CD4-positive, alpha-beta T cell (primary cell): Measurements from ENCODE around the gene DAZL. TPM values are rescaled to one million over a fixed set of nuclear protein-coding genes. Genes with fewer than 3 reads are reported as not detected.

Experiments
- ATAC-seq: fragments of 200-7000 bp; cut with Tn5 transposase; one replicate; pipeline ENCODE4 v1.10.0; 2022; ENCODE audit warnings: mild to moderate bottlenecking; ENCODE audit not compliant: poor library complexity
- CTCF ChIA-PET: fragments of 350-600 bp; sonication (Branson Sonifier 250); formaldehyde crosslinking; loops from one replicate; lab custom pipeline; 2021; ENCODE audit warnings: antibody characterized with exemption, inconsistent platforms; lab: Charles Lee
- POLR2A ChIA-PET: fragments of 350-600 bp; sonication (Branson Sonifier 250); formaldehyde crosslinking; loops from one replicate; lab custom pipeline; 2021; ENCODE audit warnings: antibody characterized with exemption, inconsistent platforms; lab: Charles Lee
- DNase-seq, 14 experiments: peaks; one replicate each; pipeline ENCODE4 v3.0.0-alpha.2; 2013 to 2020; ENCODE audit warnings: mixed read lengths in 2 of 14
- H3K27ac ChIP-seq, 2 donors: one replicate each; pipeline versions ENCODE4 v1.5.1 to v1.7.0; 2013; ENCODE audit warnings: low read length in 2 of 2, low read depth in 1 of 2, mild to moderate bottlenecking in 1 of 2
- H3K27me3 ChIP-seq, 2 experiments: 1 replicate in 1 of 2; 2 replicates in 1 of 2; pipeline versions ENCODE4 v1.6.1 to v1.7.0; 2013; ENCODE audit warnings: low read length in 2 of 2, control low read depth in 1 of 2, mild to moderate bottlenecking in 1 of 2, moderate library complexity in 1 of 2; ENCODE audit not compliant: insufficient read depth in 2 of 2, control insufficient read depth in 1 of 2
- H3K36me3 ChIP-seq: one replicate; pipeline ENCODE4 v1.6.1; 2013; ENCODE audit warnings: low read length, control low read depth; ENCODE audit not compliant: insufficient read depth
- H3K4me1 ChIP-seq: one replicate; pipeline ENCODE4 v1.6.1; 2013; ENCODE audit warnings: low read length, control low read depth; ENCODE audit not compliant: insufficient read depth
- H3K4me3 ChIP-seq: one replicate; pipeline ENCODE4 v1.5.1; 2013; ENCODE audit warnings: mild to moderate bottlenecking, low read length, moderate library complexity
- H3K9me3 ChIP-seq, 2 experiments: 1 replicate in 1 of 2; 2 replicates in 1 of 2; pipeline versions ENCODE4 v1.6.1 to v1.7.0; 2013; ENCODE audit warnings: low read length in 2 of 2, mild to moderate bottlenecking in 2 of 2, control low read depth in 1 of 2, moderate library complexity in 1 of 2; ENCODE audit not compliant: control insufficient read depth in 1 of 2, insufficient read depth in 1 of 2
- H3K27ac Mint-ChIP-seq: one replicate; pipeline ENCODE4 v1.8.0; 2020; ENCODE audit warnings: mixed read lengths
- H3K27me3 Mint-ChIP-seq: one replicate; pipeline ENCODE4 v1.8.0; 2021; ENCODE audit warnings: mixed read lengths
- H3K36me3 Mint-ChIP-seq: one replicate; pipeline ENCODE4 v1.8.0; 2021; ENCODE audit warnings: low read depth, mixed read lengths
- H3K4me1 Mint-ChIP-seq: one replicate; pipeline ENCODE4 v1.8.0; 2021; ENCODE audit warnings: low read depth, mixed read lengths
- H3K4me3 Mint-ChIP-seq: one replicate; pipeline ENCODE4 v1.8.0; 2020; ENCODE audit warnings: mild to moderate bottlenecking, mixed read lengths
- H3K9me3 Mint-ChIP-seq: one replicate; pipeline ENCODE4 v1.8.0; 2020; ENCODE audit warnings: mixed read lengths
- CTCF ChIP-seq: fragments of 200-600 bp; IDR thresholded peaks from one replicate; pipeline ENCODE4 v1.8.0; 2022; ENCODE audit warnings: antibody characterized with exemption, mild to moderate bottlenecking
- intact Hi-C, 2 experiments: fragments of 100-400 bp; cut with DNase I in 1 of 2; cut with micrococcal nuclease in 1 of 2; formaldehyde crosslinking; loops; one replicate each; pipeline versions ENCODE4 v1.15.1 to v1.9.0; 2023 to 2025; cut with DNase I, micrococcal nuclease
- total RNA-seq, 174 experiments: library from RNA in 2 of 174; stranded (reverse) in 2 of 174; gene quantifications; one replicate each; pipeline ENCODE4 v1.2.3 and lab custom pipeline; 2021 to 2026

DAZL gene
- total RNA-seq, 2 experiments from 2014 or later: not detected

- H3K9me3 Mint-ChIP-seq: no peaks in the 10 kb centered on the region
- H3K27ac Mint-ChIP-seq: no peak overlapping the region
- H3K4me3 ChIP-seq: no peak overlapping the region
- H3K4me1 ChIP-seq: no peaks in the 10 kb centered on the region
- no peak overlapping the region for H3K4me3 Mint-ChIP-seq
- ChIA-PET POLR2A (no interaction called here), CTCF (no interaction called here)
- no peaks in the 10 kb centered on the region for H3K9me3 ChIP-seq
- DNase-seq (no peak), ATAC-seq (no peak)
- no peaks in the 10 kb centered on the region for H3K36me3 Mint-ChIP-seq
- intact Hi-C loops: no loop called here
- no peaks in the 10 kb centered on the region for H3K27me3 ChIP-seq
- TF ChIP-seq CTCF: no peak
- no peaks in the 10 kb centered on the region for H3K4me1 Mint-ChIP-seq
- no peak overlapping the region for H3K27ac ChIP-seq
- H3K27me3 Mint-ChIP-seq: no peaks in the 10 kb centered on the region
- H3K36me3 ChIP-seq: no peaks in the 10 kb centered on the region
These were observed 15.2 kb downstream of the DAZL start for GRCh38 chr3:16589867-16590624.

- Mint-ChIP-seq H3K4me1 (no peaks in the 10 kb centered on the region), H3K27ac (no peak overlapping the region), H3K36me3 (no peaks in the 10 kb centered on the region), H3K27me3 (no peaks in the 10 kb centered on the region), H3K9me3 (no peaks in the 10 kb centered on the region), H3K4me3 (no peak overlapping the region)
- CTCF ChIA-PET: no interaction called here
- Histone ChIP-seq H3K36me3 (no peaks in the 10 kb centered on the region), H3K27ac (no peak overlapping the region), H3K27me3 (no peaks in the 10 kb centered on the region), H3K9me3 (no peaks in the 10 kb centered on the region), H3K4me3 (no peak overlapping the region), H3K4me1 (no peaks in the 10 kb centered on the region)
- ATAC-seq: no peak
- POLR2A ChIA-PET: no interaction called here
- intact Hi-C loops: no loop called here
- no peak for DNase-seq
- TF ChIP-seq CTCF: no peak
These were observed 16.1 kb downstream of the DAZL start for GRCh38 chr3:16589120-16589519.

- ATAC-seq (no peak), DNase-seq (no peak)
- Histone ChIP-seq H3K4me1 (no peaks in the 10 kb centered on the region), H3K27ac (no peak overlapping the region), H3K4me3 (no peak overlapping the region), H3K36me3 (no peaks in the 10 kb centered on the region), H3K9me3 (no peaks in the 10 kb centered on the region), H3K27me3 (no peaks in the 10 kb centered on the region)
- TF ChIP-seq CTCF: no peak
- ChIA-PET CTCF (interaction anchor here (1.6 kb wide), 1 partner anchor 9 kb away, joined by 4 read pairs; no protein-coding TSS in a partner anchor), POLR2A (interaction anchor here (1.1 kb wide), 1 partner anchor 323 kb away, joined by 3 read pairs; the partner anchor contains the start of genes DPH3 and OXNAD1)
- Mint-ChIP-seq H3K4me1 (no peaks in the 10 kb centered on the region), H3K27ac (no peak overlapping the region), H3K27me3 (no peaks in the 10 kb centered on the region), H3K4me3 (no peak overlapping the region), H3K9me3 (no peaks in the 10 kb centered on the region), H3K36me3 (no peaks in the 10 kb centered on the region)
- intact Hi-C loops: no loop called here
These were observed 17.6 kb downstream of the DAZL start for GRCh38 chr3:16587681-16588060.
